HG03469 (cell line): ENCODE measurements around the gene TGFBI.
"Not testable (repeated sequence)": the region's sequence is repeated elsewhere in the genome, so short reads cannot be mapped to it uniquely, and the experiment has no call there.

Source experiments
- ATAC-seq: cut with Tn5 transposase; IDR thresholded peaks from one replicate; pipeline ENCODE4 v1.9.1; 2021; ENCODE audit warnings: mild to moderate bottlenecking, moderate library complexity, moderate number of reproducible peaks; ENCODE audit not compliant: unreplicated experiment

Gene TGFBI

GRCh38 chr5:136043551-136043950 lies 14.8 kb downstream of the TGFBI start:
- no peak for ATAC-seq

- ATAC-seq, result no peak
Measured at GRCh38 chr5:136043968-136044610, 15.3 kb downstream of the TGFBI start.

DNA sequence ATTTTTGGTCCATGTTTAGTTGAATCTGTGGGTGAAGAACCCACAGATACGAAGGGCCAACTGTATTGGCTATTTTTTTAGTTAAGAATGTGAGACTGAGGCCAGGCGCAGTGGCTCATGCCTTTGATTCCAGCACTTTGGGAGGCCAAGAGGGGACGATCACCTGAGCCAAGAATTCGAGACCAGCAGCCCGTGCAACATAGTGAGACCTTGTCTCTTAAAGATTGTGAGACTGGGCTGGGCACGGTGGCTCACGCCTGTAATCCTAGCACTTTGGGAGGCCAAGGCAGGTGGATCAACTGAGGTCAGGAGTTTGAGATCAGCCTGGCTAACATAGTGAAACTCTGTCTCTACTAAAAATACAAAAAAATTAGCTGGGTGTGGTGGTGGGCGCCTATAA lies 16.2 kb downstream of the TGFBI start:
- ATAC-seq, result not testable (repeated sequence)

DNA sequence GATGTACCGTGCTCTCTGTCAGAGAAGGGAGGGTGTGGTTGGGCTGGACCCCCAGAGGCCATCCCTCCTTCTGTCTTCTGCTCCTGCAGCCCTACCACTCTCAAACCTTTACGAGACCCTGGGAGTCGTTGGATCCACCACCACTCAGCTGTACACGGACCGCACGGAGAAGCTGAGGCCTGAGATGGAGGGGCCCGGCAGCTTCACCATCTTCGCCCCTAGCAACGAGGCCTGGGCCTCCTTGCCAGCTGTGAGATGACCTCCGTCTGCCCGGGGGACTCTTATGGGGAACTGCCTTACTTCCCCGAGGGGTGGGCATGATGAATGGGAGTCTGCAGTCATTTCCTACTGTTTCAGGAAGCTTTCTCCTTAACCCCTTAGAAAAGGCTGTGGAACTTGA lies 17.5 kb downstream of the TGFBI start:
- no peak for ATAC-seq

- ATAC-seq, result no peak
Measured at GRCh38 chr5:136047858-136048257, 19.1 kb downstream of the TGFBI start.

DNA sequence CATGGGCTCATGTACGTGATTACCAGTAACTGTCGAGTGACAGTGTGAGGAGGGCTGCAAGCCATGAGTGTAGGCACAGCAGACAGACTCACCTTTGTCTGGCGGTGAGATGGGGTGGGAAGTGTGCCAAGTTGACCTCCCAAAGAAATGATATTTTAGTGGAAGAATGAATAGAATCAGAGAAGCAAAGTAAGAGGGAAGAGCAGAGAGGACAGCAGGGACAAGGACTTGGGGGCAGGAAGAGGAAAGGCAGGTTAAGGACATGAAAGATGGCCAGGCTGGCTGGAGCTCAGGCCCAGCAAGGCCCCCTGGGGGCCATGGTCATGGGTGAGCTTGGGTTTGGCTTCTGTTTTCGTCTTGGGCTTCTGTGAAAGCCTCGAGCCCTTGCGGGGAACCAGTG lies 20.2 kb downstream of the TGFBI start:
- ATAC-seq, result no peak

GRCh38 chr5:136051486-136052220 lies 22.9 kb downstream of the TGFBI start:
- ATAC-seq, result no peak

DNA sequence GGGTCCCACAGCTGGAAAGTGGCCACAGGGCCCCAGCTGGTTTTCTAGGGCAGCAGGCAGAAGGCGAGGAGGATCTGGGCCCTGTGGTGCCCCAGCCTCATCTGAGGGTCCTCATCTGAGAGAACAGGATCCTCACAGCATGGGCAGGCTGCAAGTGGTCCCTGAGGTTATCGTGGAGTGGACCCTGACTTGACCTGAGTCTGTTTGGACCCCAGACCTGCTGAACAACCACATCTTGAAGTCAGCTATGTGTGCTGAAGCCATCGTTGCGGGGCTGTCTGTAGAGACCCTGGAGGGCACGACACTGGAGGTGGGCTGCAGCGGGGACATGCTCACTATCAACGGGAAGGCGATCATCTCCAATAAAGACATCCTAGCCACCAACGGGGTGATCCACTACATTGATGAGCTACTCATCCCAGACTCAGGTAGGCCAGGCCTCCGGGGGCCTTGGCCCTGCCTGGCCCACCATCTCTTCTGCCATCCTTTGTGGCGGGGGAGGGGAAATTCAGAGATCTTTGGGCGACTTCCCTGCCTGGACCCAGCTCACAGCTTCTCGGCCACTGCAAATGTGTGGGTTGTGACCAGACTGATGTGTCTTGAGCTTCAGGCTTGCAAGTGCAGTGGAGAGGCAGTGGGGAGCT lies 24.0 kb downstream of the TGFBI start:
- no peak for ATAC-seq

GRCh38 chr5:136053336-136054141 lies 24.8 kb downstream of the TGFBI start:
- ATAC-seq, result no peak

DNA sequence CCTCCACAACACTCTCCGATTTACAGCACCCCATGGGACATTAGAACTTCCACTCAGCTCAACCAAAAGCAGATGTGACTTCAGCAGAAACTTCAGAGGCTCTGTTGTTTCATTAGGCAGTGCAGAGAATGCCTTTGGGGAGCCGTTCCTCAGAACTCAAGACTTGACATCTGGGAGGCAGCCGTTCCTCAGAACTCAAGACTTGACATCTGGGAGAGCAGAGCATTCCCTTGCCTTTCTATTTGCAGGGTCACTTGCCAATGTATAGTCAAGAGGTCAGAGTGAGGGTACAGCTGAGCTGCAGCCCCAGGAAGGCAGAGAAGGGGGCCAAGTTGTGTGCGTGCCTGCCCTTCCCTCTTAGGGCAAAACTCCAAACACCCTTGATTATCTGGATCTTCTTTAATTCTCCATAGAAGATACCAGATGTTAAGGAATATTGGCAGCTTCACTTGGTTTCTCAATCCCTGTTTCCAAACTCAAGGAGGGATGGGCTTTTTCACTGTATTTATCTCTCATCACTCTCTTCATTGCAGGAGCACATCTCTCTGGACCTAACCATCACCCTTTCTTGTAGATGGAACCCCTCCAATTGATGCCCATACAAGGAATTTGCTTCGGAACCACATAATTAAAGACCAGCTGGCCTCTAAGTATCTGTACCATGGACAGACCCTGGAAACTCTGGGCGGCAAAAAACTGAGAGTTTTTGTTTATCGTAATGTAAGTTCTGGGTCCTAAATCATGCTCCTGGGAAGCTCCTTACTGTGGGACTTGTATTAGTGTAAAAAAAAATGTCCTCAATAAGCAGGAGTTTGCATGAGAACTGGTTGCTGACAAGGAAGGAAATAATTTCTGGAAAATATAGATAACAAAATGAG lies 25.6 kb downstream of the TGFBI start:
- ATAC-seq, result no peak

DNA sequence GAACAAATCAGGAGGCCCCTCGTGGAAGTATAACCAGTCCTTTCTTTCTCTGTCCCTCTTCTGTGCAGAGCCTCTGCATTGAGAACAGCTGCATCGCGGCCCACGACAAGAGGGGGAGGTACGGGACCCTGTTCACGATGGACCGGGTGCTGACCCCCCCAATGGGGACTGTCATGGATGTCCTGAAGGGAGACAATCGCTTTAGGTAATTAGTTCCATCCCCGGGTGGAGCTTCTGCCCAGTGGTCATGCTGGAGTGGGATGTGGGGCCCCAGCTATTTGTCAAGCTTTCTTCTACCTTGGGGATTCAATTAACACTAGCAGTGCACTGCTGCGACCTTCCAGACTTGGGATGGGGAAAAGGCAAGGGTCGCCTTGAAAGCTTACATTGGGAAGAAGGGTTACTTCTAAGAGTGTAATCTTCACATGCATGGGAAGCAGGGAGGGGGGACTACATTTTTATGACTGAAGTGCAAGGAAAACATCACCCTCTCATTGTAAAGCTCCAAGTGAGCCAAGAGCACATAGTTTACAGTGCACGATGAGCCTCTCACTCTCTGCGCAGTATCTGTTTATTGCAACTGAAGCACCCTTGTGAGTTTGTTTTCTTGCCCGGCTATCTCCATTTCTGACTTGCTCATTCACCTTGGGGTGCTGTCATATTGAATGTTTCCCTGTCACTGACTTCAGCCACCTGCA lies 27.0 kb downstream of the TGFBI start:
- no peak for ATAC-seq

- ATAC-seq, result no peak
Measured at GRCh38 chr5:136056336-136056735, 27.5 kb downstream of the TGFBI start.

- no peak for ATAC-seq
Measured at GRCh38 chr5:136056771-136057335, 28.1 kb downstream of the TGFBI start.

DNA sequence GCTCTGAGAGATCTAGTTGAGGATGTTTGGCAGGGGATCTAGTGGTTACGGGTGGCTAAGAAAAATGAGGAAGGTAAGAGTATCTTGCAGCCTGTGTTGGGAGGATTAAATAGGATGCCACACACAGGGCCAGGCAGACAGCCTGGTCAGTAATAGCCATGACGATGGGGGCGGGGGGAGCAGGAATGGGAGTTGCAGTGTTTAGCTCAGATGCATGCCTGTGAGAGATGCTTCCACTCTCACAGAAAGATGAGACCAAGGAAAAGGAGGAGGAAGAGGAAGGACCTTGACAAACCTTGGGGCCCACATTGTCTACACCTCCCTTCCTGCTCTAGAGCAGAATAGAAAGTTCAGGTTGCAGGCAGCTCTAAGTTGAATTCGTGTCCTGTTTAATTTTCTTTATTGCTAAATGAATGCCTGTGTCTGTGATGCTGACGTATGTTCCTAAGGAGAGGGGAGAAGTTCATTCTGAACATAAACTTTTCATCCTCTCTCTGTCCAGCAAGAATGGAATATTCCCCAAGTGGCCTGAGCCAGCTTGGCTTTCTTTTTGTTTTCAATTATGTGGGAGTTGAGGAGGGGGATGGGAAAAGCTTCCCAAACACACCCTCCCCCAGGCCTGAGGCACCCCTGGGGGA lies 28.7 kb downstream of the TGFBI start:
- ATAC-seq, result no peak

- no peak for ATAC-seq
Measured at GRCh38 chr5:136058039-136058971, 29.5 kb downstream of the TGFBI start.

GRCh38 chr5:136058972-136059354 lies 30.2 kb downstream of the TGFBI start:
- no peak for ATAC-seq

GRCh38 chr5:136060963-136061362 lies 32.2 kb downstream of the TGFBI start:
- no peak for ATAC-seq
